ENCODE results near the gene KCNJ12. TPM values are rescaled to one million over a fixed set of nuclear protein-coding genes. Genes with fewer than 3 reads are reported as not detected.
"Not testable (repeated sequence)": the region's sequence is repeated elsewhere in the genome, so short reads cannot be mapped to it uniquely, and the experiment has no call there.

The KCNJ12 gene
- polyA plus RNA-seq, 3 donors = 0.12 to 2.1 (median 0.51) TPM

- 70 to 77% (median 74%) methylated on average over 8 to 10 of the region's 14 CpGs for WGBS, 3 donors
Observed at GRCh38 chr17:21348081-21348925, 27.9 kb upstream of the KCNJ12 start.

GRCh38 chr17:21348926-21349261 is 27.3 kb upstream of the KCNJ12 start:
- WGBS, 3 donors = 69 to 81% (median 75%) methylated on average over 4 to 5 of the region's 7 CpGs

More at GRCh38 chr17:21348081-21348925, 27.9 kb upstream of the KCNJ12 start:
- not testable (repeated sequence) for H3K27ac ChIP-seq (ENCODE audit: low read depth, low read length)

GRCh38 chr17:21349358-21350050 is 26.7 kb upstream of the KCNJ12 start:
- not testable (repeated sequence) for H3K27ac ChIP-seq (ENCODE audit: low read depth, low read length)
- WGBS, 3 donors = 66 to 77% (median 73%) methylated on average over 5 of the region's 6 CpGs

More at GRCh38 chr17:21348926-21349261, 27.3 kb upstream of the KCNJ12 start:
- not testable (repeated sequence) for H3K27ac ChIP-seq (ENCODE audit: low read depth, low read length)

- 72 to 90% (median 86%) methylated on average over 14 to 19 of the region's 19 CpGs for WGBS, 3 donors
Observed at GRCh38 chr17:21350495-21350894, 25.7 kb upstream of the KCNJ12 start.

GRCh38 chr17:21351366-21352065 is 24.6 kb upstream of the KCNJ12 start:
- no peak overlapping the region for H3K27ac ChIP-seq (ENCODE audit: low read depth, low read length)
- WGBS, 3 donors = 63 to 69% (median 64%) methylated on average over 3 of the region's 3 CpGs

More at GRCh38 chr17:21350495-21350894, 25.7 kb upstream of the KCNJ12 start:
- not testable (repeated sequence) for H3K27ac ChIP-seq (ENCODE audit: low read depth, low read length)

GRCh38 chr17:21352221-21352980 is 23.8 kb upstream of the KCNJ12 start:
- 82 to 90% (median 88%) methylated on average over 23 of the region's 23 CpGs for WGBS, 3 donors
- no peak overlapping the region for H3K27ac ChIP-seq (ENCODE audit: low read depth, low read length)

GRCh38 chr17:21352981-21353265 is 23.2 kb upstream of the KCNJ12 start:
- 78 to 87% (median 85%) methylated on average over 7 to 8 of the region's 8 CpGs for WGBS, 3 donors
- no peak overlapping the region for H3K27ac ChIP-seq (ENCODE audit: low read depth, low read length)

- H3K27ac ChIP-seq (ENCODE audit: low read depth, low read length) = no peak overlapping the region
- WGBS, 3 donors = 45 to 78% (median 57%) methylated on average over 13 of the region's 13 CpGs
Observed at GRCh38 chr17:21353326-21354010, 22.7 kb upstream of the KCNJ12 start.

GRCh38 chr17:21354796-21355385 is 21.3 kb upstream of the KCNJ12 start:
- WGBS, 3 donors = 79 to 95% (median 89%) methylated on average over 13 of the region's 13 CpGs
- H3K27ac ChIP-seq (ENCODE audit: low read depth, low read length) = no peak overlapping the region

GRCh38 chr17:21355586-21355985 is 20.6 kb upstream of the KCNJ12 start:
- 70 to 87% (median 85%) methylated on average over 12 of the region's 12 CpGs for WGBS, 3 donors
- H3K27ac ChIP-seq (ENCODE audit: low read depth, low read length) = no peak overlapping the region

GRCh38 chr17:21356537-21357127 is 19.5 kb upstream of the KCNJ12 start:
- 88 to 97% (median 94%) methylated on average over 2 of the region's 2 CpGs for WGBS, 3 donors
- no peak overlapping the region for H3K27ac ChIP-seq (ENCODE audit: low read depth, low read length)

GRCh38 chr17:21357281-21357680 is 18.9 kb upstream of the KCNJ12 start:
- WGBS, 3 donors = 70 to 76% (median 75%) methylated on average over 5 of the region's 5 CpGs
- H3K27ac ChIP-seq (ENCODE audit: low read depth, low read length) = no peak overlapping the region

GRCh38 chr17:21357696-21358656 is 18.2 kb upstream of the KCNJ12 start:
- WGBS, 3 donors = 45 to 71% (median 65%) methylated on average over 10 of the region's 10 CpGs

GRCh38 chr17:21358682-21359482 is 17.3 kb upstream of the KCNJ12 start:
- H3K27ac ChIP-seq (ENCODE audit: low read depth, low read length) = no peak overlapping the region
- 53 to 63% (median 54%) methylated on average over 12 of the region's 12 CpGs for WGBS, 3 donors

More at GRCh38 chr17:21357696-21358656, 18.2 kb upstream of the KCNJ12 start:
- no peak overlapping the region for H3K27ac ChIP-seq (ENCODE audit: low read depth, low read length)

- 74 to 94% (median 83%) methylated on average over 9 of the region's 9 CpGs for WGBS, 3 donors
- H3K27ac ChIP-seq (ENCODE audit: low read depth, low read length) = no peak overlapping the region
Observed at GRCh38 chr17:21359483-21359840, 16.7 kb upstream of the KCNJ12 start.

Measured in adipose tissue (tissue), 3 donors.